BLaER1 (cell line): ENCODE measurements around the gene CADM2.
"Not testable (repeated sequence)": the region's sequence is repeated elsewhere in the genome, so short reads cannot be mapped to it uniquely, and the experiment has no call there.

ENCODE experiments used
- H3K27ac ChIP-seq: shearing (Covaris generic); formaldehyde crosslinking; 2 replicates; pipeline ENCODE4 v1.8.1; 2022
- H3K27me3 ChIP-seq: shearing (Covaris generic); formaldehyde crosslinking; 2 replicates; pipeline ENCODE4 v1.8.1; 2022
- H3K36me3 ChIP-seq: shearing (Covaris generic); formaldehyde crosslinking; 2 replicates; pipeline ENCODE4 v1.8.1; 2022
- H3K4me1 ChIP-seq: shearing (Covaris generic); formaldehyde crosslinking; 2 replicates; pipeline ENCODE4 v1.8.1; 2022
- H3K4me2 ChIP-seq: shearing (Covaris generic); formaldehyde crosslinking; 2 replicates; pipeline ENCODE4 v1.8.1; 2022
- H3K4me3 ChIP-seq: shearing (Covaris generic); formaldehyde crosslinking; 2 replicates; pipeline ENCODE4 v1.8.1; 2022
- H3K9ac ChIP-seq: shearing (Covaris generic); formaldehyde crosslinking; 2 replicates; pipeline ENCODE4 v1.8.1; 2022
- H3K9me3 ChIP-seq: shearing (Covaris generic); formaldehyde crosslinking; 2 replicates; pipeline ENCODE4 v1.8.1; 2022
- H4K20me1 ChIP-seq: shearing (Covaris generic); formaldehyde crosslinking; 2 replicates; pipeline ENCODE4 v1.8.1; 2022
- Cebpa-rat ChIP-seq: shearing (Covaris generic); IDR thresholded peaks from 2 replicates; pipeline ENCODE4 v1.8.1; 2022

The CADM2 gene

DNA sequence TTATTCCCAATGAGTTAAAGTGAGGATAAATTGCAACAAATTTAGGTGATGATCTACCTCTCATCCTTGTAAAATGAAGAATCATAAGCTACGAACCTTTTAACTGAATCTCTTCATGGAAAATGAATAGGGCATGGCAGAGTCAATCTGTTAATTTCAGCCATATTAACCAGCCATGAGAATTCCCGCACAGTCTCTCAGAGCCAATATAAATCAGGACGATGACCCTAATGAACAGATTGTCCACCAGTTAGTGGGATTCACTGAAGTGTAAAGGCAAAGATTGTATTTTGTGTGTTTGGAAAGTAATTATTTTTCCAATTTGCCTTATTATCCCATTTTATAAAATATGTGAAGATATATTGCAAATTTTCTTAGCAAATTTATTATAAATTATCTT lies 183.8 kb downstream of the CADM2 start:
- Histone ChIP-seq H3K27me3 (no peaks in the 10 kb centered on the region), H3K4me1 (no peaks in the 10 kb centered on the region), H3K27ac (no peak overlapping the region), H3K36me3 (no peaks in the 10 kb centered on the region), H3K9me3 (no peaks in the 10 kb centered on the region), H4K20me1 (no peaks in the 10 kb centered on the region), H3K4me3 (no peak overlapping the region), H3K4me2 (no peak overlapping the region), H3K9ac (no peak overlapping the region)
- TF ChIP-seq Cebpa-rat, result no peak

DNA sequence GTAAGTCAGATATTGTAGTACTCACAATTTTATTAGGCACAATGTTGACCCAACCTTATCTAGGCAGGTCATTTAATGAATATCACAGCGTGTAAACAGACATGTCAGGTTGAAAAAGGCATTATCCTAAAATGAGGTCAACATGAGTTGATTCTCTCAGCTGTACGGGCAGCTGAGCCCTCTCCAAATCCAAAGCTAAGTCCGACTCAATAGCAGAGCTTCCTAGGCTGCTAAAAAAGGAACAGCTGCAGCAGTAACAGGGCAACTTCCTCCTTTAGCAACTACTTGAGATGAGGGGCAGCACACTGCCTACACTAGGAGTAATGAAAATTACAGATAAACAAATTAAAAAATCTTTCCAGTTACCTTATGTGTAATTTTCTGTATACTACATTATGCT lies 189.2 kb downstream of the CADM2 start:
- no peak for TF ChIP-seq Cebpa-rat
- no peak overlapping the region for H3K9ac ChIP-seq
- H3K27me3 ChIP-seq, result no peaks in the 10 kb centered on the region

GRCh38 chr3:85151555-85151954 lies 192.8 kb downstream of the CADM2 start:
- Histone ChIP-seq H4K20me1 (no peaks in the 10 kb centered on the region), H3K9me3 (peaks cover 4% of the 10 kb centered on the region; the same call in 1 of the 2 replicates), H3K27ac (no peak overlapping the region), H3K36me3 (no peaks in the 10 kb centered on the region), H3K4me1 (no peaks in the 10 kb centered on the region), H3K4me2 (no peak overlapping the region), H3K27me3 (no peaks in the 10 kb centered on the region), H3K9ac (no peak overlapping the region), H3K4me3 (no peak overlapping the region)
- no peak for TF ChIP-seq Cebpa-rat

More for the DNA sequence above, 189.2 kb downstream of the CADM2 start:
- Histone ChIP-seq H3K9me3 (peaks cover 1% of the 10 kb centered on the region; the same call in 1 of the 2 replicates), H3K36me3 (no peaks in the 10 kb centered on the region), H3K4me2 (no peak overlapping the region), H3K4me1 (no peaks in the 10 kb centered on the region), H4K20me1 (no peaks in the 10 kb centered on the region), H3K4me3 (no peak overlapping the region), H3K27ac (no peak overlapping the region)

DNA sequence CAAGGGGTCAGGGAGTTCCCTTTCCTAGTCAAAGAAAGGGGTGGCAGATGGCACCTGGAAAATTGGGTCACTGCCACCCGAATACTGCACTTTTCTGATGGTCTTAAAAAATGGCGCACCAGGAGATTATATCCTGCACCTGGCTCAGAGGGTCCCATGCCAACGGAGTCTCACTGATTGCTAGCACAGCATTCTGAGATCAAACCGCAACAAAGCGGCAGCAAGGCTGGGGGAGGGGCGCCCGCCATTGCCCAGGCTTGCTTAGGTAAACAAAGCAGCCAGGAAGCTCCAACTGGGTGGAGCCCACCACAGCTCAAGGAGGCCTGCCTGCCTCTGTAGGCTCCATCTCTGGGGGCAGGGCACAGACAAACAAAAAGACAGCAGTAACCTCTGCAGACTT lies 194.5 kb downstream of the CADM2 start:
- not testable (repeated sequence) for H3K4me2 ChIP-seq, H3K9ac ChIP-seq, H3K27me3 ChIP-seq, H3K4me3 ChIP-seq, H3K9me3 ChIP-seq, H3K4me1 ChIP-seq, H3K27ac ChIP-seq, H4K20me1 ChIP-seq, H3K36me3 ChIP-seq

GRCh38 chr3:85159376-85159775 lies 200.6 kb downstream of the CADM2 start:
- no peak overlapping the region for H3K4me2 ChIP-seq
- no peak overlapping the region for H3K27ac ChIP-seq
- TF ChIP-seq Cebpa-rat, result no peak
- H3K27me3 ChIP-seq, result no peaks in the 10 kb centered on the region
- H3K4me1 ChIP-seq, result no peaks in the 10 kb centered on the region
- no peaks in the 10 kb centered on the region for H3K36me3 ChIP-seq
- H3K9ac ChIP-seq, result no peak overlapping the region
- no peaks in the 10 kb centered on the region for H3K9me3 ChIP-seq
- H3K4me3 ChIP-seq, result no peak overlapping the region
- H4K20me1 ChIP-seq, result no peaks in the 10 kb centered on the region

GRCh38 chr3:85161544-85161943 lies 202.8 kb downstream of the CADM2 start:
- no peaks in the 10 kb centered on the region for H3K36me3 ChIP-seq
- H3K9me3 ChIP-seq, result no peaks in the 10 kb centered on the region
- H4K20me1 ChIP-seq, result no peaks in the 10 kb centered on the region
- no peak for TF ChIP-seq Cebpa-rat
- H3K4me2 ChIP-seq, result no peak overlapping the region
- H3K4me3 ChIP-seq, result no peak overlapping the region
- no peak overlapping the region for H3K27ac ChIP-seq
- H3K27me3 ChIP-seq, result no peaks in the 10 kb centered on the region
- no peak overlapping the region for H3K9ac ChIP-seq
- no peaks in the 10 kb centered on the region for H3K4me1 ChIP-seq

DNA sequence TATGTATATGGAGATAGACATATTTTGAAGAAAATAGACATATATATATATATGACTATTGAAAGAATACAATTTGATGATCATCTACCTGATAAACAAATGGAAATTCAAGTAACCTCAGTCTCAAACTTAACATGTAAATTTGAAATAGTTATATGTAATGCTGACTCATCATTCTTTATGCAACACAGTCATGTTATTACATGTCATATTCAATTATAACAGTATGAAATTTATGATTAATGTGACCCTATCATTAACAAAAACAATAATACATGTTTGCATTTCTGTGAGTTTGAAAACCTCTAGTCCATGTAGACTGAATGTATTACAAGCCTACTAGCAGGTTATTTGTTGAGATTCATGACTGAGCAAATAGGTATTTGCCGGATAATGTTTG lies 204.1 kb downstream of the CADM2 start:
- TF ChIP-seq Cebpa-rat, result no peak
- Histone ChIP-seq H3K27ac (no peak overlapping the region), H3K4me1 (no peaks in the 10 kb centered on the region), H4K20me1 (no peaks in the 10 kb centered on the region), H3K9ac (no peak overlapping the region), H3K9me3 (no peaks in the 10 kb centered on the region), H3K4me3 (no peak overlapping the region), H3K4me2 (no peak overlapping the region), H3K36me3 (no peaks in the 10 kb centered on the region), H3K27me3 (no peaks in the 10 kb centered on the region)

GRCh38 chr3:85164436-85164835 lies 205.6 kb downstream of the CADM2 start:
- H3K36me3 ChIP-seq, result no peaks in the 10 kb centered on the region
- H3K9ac ChIP-seq, result no peak overlapping the region
- H3K27ac ChIP-seq, result no peak overlapping the region
- H3K9me3 ChIP-seq, result no peaks in the 10 kb centered on the region
- no peaks in the 10 kb centered on the region for H3K27me3 ChIP-seq
- no peak overlapping the region for H3K4me2 ChIP-seq
- no peak overlapping the region for H3K4me3 ChIP-seq
- H3K4me1 ChIP-seq, result no peaks in the 10 kb centered on the region
- TF ChIP-seq Cebpa-rat, result no peak
- H4K20me1 ChIP-seq, result no peaks in the 10 kb centered on the region

DNA sequence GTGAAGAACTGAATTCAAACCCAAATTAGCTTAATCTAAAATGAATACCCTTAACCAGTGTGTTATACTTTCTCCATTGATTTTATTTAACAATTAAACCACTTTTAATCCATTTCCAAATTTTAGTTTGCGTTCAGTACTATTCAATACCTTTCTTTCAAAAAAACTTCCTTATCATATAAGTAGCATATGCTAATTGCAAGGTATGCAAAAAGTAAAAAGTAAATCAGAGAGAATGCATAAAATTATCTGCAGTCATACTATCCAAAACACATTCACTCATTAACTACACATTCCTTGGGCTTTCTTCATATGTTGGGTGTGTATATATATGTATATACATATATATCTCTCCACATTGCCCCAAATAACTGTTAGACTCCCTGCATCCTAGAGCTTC lies 208.8 kb downstream of the CADM2 start:
- no peaks in the 10 kb centered on the region for H3K27me3 ChIP-seq
- no peaks in the 10 kb centered on the region for H3K9me3 ChIP-seq
- no peak overlapping the region for H3K9ac ChIP-seq
- H3K4me1 ChIP-seq, result no peaks in the 10 kb centered on the region
- H3K36me3 ChIP-seq, result no peaks in the 10 kb centered on the region
- H3K4me2 ChIP-seq, result no peak overlapping the region
- H4K20me1 ChIP-seq, result no peaks in the 10 kb centered on the region
- TF ChIP-seq Cebpa-rat, result no peak
- no peak overlapping the region for H3K27ac ChIP-seq
- no peak overlapping the region for H3K4me3 ChIP-seq

DNA sequence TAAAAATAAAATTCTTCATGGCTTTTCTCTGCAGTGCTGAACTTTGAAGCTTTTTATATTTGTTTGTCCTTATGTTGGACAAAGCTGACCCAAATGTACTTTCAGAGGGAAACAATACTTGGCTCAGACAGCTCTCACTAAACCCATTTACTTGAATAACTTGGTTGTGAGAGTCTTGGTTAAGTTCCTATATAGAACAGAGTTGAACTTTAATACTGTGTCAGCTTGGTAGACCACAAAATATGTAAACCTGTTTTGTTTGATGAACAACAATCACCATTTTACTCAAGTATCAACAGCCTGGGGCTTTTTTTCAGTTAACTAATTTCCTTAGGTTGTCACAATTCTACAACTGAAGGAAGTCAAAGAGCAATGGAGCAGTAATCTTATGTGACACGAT lies 211.9 kb downstream of the CADM2 start:
- H3K27me3 ChIP-seq, result no peaks in the 10 kb centered on the region
- H3K4me1 ChIP-seq, result no peaks in the 10 kb centered on the region
- no peaks in the 10 kb centered on the region for H3K36me3 ChIP-seq
- H3K27ac ChIP-seq, result no peak overlapping the region
- no peak overlapping the region for H3K9ac ChIP-seq
- H3K4me2 ChIP-seq, result no peak overlapping the region
- no peak for TF ChIP-seq Cebpa-rat
- no peaks in the 10 kb centered on the region for H4K20me1 ChIP-seq
- no peaks in the 10 kb centered on the region for H3K9me3 ChIP-seq
- no peak overlapping the region for H3K4me3 ChIP-seq

DNA sequence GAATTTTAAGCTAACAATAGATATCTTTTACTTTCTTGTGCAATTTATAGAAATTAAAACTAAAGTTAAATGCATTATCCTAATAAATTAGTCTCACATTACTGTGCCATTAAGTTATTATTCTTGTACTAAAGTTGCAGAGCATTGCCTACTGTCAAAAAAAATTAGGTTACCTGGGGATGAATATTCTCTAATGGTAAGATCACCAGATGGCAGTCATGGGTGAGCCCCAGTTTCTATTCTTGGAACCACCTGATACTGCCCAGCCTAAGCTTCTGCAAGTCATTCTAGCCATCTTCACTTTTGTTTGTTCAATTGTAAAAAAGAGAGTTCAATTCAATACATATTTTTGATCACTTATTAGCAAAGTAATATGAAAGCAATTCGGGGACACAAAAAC lies 213.2 kb downstream of the CADM2 start:
- no peak overlapping the region for H3K4me3 ChIP-seq
- H3K27ac ChIP-seq, result no peak overlapping the region
- H3K4me2 ChIP-seq, result no peak overlapping the region
- H4K20me1 ChIP-seq, result no peaks in the 10 kb centered on the region
- H3K9me3 ChIP-seq, result no peaks in the 10 kb centered on the region
- no peaks in the 10 kb centered on the region for H3K36me3 ChIP-seq
- TF ChIP-seq Cebpa-rat, result no peak
- no peaks in the 10 kb centered on the region for H3K4me1 ChIP-seq
- H3K9ac ChIP-seq, result no peak overlapping the region
- H3K27me3 ChIP-seq, result no peaks in the 10 kb centered on the region
